ENCODE measurements around the gene DNAH10.

DNAH10 gene, protein sequence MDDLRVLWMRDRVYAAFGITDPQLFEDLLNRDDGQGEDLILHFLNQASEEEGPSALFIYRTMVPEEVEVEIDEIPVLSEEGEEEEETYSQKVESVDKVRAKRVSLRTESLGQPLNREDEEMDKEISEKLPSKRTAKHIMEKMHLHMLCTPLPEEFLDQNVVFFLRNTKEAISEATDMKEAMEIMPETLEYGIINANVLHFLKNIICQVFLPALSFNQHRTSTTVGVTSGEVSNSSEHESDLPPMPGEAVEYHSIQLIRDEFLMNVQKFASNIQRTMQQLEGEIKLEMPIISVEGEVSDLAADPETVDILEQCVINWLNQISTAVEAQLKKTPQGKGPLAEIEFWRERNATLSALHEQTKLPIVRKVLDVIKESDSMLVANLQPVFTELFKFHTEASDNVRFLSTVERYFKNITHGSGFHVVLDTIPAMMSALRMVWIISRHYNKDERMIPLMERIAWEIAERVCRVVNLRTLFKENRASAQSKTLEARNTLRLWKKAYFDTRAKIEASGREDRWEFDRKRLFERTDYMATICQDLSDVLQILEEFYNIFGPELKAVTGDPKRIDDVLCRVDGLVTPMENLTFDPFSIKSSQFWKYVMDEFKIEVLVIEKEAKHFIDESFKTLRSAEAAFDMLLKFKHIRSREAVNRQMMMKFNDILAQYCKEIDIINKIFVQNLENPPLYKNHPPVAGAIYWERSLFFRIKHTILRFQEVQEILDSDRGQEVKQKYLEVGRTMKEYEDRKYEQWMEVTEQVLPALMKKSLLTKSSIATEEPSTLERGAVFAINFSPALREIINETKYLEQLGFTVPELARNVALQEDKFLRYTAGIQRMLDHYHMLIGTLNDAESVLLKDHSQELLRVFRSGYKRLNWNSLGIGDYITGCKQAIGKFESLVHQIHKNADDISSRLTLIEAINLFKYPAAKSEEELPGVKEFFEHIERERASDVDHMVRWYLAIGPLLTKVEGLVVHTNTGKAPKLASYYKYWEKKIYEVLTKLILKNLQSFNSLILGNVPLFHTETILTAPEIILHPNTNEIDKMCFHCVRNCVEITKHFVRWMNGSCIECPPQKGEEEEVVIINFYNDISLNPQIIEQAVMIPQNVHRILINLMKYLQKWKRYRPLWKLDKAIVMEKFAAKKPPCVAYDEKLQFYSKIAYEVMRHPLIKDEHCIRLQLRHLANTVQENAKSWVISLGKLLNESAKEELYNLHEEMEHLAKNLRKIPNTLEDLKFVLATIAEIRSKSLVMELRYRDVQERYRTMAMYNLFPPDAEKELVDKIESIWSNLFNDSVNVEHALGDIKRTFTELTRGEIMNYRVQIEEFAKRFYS (N-terminal part only)

DNA sequence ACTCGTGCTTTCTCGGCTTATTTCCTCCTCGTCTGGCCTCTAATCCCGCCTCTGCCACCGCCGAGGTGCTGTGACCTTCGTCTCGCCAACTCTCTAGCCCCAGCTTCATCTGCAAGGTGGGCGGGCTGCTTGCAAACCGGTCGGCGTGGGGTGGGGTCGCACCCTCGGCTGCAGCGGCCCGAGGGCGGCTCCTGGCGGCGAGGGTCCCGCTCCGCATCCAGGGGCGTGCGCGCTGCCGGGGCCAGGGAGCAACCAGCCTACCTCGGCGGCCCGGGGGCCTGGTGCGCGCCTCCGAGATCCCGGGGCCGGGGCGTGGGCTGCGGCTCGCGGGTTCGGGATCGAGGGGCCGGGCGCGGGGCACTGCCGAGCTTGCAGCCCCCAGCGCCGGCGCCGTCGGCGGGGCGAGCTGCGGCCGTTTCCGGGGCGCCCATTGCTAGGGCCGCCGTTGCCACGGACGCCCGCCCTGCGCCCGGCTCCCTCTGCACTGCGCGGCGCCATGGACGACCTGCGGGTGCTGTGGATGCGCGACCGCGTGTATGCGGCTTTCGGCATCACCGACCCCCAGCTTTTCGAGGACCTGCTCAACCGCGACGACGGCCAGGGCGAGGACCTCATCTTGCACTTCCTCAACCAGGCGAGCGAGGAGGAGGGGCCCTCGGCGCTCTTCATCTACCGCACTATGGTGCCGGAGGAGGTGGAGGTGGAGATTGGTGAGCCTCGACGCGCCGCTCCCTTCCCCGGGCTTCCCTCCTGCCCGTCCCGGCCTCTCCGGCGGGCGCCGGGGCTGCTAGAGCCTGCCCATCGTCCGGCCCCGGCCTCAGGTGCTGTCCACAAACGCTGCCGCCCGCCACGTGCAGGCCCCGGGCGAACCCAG is at the start of gene DNAH10:
TSS of gene DNAH10 (plus strand) at position 461 of the 874 bp plus-strand sequence. CDS start at position 497, 36 bp downstream.
- peak; percentile 23 to 24 for DNase-seq

DNA sequence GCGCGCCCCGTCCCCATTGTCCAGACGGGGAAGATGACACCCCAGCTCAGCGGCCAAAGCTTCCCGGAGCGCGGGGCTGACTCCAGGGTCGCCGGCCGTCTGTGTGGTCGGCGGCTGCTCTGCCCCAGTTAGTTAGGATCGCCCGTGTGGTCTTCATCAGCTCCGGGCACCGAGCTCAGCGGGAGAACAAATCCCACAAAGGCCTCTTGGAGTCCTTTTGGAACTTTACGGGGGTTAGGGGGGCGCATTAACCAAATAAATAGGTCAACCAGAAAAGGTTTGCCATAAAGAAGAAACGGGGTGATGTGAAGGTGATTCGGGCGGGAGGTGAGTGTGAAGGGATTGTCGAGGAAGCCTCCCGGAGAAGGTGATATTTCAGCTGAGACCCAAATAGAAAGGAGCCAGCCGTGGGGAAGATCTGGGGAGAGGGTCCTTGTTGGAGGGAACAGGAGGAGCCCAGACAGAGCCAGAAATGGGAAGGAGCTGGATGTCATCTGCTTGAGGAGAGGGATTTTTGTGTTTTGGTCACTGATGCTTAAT is 49.3 kb upstream of the DNAH10 start:
- no peak for DNase-seq

DNA sequence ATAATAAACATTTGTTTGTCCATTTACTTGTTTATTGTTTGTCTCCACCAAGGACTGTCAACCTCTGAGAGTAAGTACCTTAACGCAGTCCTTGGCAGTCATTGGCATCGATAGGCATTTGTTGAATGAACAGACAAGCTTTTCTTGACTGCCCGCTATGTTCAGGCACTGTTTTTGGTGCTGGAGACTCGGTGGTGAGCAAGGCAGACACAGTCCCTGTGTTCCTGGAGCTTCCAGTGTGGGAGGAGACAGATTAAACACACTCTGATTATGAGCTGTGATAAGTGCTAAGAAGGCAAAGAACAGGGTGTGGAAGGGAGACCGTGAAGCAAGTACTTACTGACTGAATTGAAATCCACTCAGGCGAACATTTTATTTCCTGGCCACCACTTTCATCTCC is 48.7 kb upstream of the DNAH10 start:
- DNase-seq = no peak

DNA sequence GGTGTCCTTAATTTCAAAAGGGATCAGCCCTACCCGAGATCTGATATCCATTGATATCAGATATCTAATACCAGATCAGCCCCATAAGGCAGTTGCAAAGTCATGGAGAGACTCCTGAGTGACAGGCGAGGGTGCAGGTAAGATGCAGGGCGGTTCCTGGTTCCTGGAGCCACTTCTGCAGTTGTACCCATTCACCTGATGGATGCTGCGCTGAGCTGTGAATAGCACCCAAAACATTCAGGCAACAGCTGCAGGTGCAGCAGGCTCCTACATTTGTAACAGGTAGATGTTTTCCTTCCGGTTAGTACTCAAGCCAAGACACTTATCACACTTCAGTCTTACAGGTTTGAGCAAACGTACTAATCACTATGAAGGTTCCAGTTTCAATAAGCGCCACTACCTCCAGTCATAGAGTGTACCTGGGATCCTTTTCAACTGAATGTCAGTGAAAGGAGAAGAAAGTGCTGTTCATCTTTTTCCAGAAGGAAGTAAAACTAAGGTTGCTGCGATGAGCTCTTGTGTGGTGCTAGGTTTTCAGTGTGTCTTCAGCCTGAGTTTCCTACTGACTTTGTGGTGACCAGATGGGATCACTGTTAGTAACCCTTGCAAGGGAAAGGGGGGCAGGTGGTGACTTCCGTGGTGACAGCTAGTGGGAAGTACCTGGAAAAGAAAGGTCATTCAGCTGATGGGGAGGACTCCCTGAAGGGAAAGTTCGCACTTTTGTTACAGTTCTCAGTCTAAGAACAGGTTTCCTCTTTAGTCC is 48.1 kb upstream of the DNAH10 start:
- DNase-seq = peak; percentile 8 to 14

DNA sequence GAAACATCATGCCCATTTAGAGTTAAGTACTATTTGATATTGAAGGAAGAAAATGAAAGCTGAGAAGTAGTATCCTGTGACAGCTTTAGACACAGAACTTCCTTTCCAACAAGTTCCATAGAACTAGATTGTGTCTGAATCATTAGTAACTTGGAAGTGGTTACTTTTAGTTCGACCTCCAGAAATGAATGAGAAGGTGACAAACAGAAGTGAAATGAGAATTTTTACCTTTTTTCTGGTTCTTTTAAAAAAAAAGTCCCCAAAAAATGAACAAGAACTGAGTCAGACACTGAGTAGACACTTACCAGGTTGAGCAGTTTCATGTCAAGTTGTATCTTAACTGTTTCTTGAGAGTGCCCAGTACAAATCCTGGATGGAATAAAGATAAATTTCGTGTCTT is 46.9 kb upstream of the DNAH10 start:
- no peak for DNase-seq

DNA sequence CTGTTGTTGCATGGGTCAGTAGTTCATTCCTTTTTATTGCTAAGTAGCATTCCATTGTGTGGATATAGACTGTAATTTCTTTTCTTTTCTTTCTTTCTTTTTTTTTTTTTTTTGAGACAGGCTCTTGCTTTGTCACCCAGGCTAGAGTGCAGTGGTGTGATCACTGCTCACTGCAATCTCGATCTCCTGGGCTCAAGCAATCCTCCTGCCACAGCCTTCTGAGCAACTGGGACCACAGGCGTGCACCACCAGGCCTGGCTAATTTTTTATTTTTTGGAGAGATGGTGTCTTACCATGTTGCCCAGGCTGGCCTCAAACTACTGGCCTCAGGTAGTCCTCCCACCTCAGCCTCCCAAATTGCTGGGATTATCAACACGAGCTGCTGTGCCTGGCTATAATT is 44.8 kb upstream of the DNAH10 start:
- no peak for DNase-seq

DNA sequence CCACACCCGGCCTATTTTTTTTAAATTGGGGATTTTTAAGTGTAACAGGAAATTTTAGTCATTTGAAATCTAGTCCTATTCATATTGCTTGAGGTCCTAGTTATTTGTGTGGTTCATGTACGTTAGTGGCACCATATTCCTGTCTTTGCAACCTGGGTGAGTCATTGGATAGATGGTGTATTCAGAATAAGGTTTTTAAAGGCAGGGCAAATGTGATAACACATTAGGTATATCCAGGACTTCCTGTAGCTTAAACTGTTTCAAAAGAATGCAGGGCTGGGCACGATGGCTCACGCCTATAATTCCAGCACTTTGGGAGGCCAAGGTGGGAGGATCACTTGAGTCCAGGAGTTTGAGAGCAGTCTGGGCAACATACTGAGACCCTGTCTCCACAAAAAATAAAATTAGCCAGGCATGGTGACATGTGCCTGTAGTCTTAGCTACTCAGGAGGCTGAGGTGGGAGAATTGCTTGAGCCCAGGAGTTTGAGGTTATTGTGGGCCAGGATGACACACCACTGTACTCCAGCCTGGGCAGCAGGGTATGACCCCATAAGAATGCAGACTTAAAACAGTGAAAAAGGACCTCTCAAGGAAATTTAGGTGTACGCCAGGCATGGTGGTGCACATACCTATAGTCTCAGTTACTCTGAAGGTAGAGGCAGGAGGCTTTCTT is 41.8 kb upstream of the DNAH10 start:
- DNase-seq = no peak

DNA sequence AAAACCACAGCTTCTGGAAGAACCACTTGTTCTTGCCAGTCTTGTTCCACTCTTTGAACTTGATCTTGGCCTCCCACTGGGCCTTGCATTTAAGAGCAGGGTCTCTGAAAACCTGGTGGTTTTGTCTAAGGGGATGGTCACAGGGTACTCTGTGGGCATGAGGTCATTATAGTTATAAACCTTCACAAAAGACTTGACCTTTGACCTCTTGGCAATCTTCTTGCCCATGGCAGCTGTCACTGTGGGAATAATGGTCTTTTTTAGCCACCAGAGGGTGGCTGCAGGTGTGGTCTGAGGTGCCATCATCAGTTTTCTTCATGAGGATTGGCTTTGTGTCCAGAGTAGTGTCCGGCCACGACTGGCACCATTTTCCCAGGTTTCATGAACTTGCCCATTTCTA is 40.9 kb upstream of the DNAH10 start:
- DNase-seq = no peak

DNA sequence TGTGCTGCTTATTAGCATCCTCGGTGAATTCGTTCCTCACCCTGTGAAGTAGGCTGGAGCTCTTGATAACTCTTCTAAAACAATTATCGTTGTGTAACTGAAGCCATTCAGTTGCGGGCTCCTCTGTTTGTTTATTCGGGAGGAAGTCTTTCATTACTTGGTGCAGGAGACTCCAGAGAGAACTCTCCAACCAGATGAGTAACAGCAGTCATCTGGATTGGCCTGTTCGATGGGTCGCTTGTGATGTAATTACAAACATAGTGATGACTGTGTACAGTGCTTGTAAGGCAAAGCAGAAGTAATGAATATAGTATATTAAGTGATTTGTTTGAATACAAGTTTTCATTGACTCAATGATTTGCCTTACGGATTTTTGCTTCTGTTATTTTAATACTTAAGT is 39.1 kb upstream of the DNAH10 start:
- DNase-seq = no peak

DNA sequence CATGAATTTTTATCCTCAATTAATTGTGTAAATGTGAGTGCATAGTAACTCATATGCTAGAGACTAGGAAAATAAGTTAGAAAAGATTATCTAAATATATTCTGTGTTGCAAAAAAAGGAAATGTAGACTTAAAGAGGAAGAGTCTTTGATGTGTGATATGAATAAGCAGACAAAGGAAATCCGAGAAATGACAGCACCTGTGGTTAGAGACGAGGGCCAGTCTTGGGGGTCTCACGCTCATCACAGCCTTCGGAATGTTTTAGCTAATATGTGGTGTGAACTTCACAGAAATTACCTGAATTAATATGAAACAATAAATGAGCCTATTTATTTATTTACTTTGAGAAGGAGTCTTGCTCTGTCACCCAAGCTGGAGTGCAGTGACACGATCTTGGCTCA is 38.3 kb upstream of the DNAH10 start:
- DNase-seq = no peak

DNA sequence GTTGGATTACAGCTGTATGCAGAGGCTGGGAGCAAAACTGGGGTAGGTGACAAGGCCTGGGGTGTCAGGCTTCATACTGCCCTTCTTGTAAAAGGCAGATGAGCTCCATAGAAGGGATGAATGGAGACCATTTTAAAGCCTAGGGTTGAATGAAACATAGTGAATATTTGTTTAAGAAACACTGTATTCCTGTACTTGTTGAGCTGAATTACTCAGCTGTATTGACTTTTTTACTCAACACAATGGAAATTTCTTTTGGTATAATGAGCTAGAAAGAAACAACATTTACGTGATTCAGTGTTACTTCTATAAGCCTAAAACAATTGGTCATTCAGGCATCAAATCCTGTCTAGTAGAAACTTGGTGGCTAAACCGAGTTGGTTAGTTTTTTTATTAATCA is 35.9 kb upstream of the DNAH10 start:
- no peak for DNase-seq

DNA sequence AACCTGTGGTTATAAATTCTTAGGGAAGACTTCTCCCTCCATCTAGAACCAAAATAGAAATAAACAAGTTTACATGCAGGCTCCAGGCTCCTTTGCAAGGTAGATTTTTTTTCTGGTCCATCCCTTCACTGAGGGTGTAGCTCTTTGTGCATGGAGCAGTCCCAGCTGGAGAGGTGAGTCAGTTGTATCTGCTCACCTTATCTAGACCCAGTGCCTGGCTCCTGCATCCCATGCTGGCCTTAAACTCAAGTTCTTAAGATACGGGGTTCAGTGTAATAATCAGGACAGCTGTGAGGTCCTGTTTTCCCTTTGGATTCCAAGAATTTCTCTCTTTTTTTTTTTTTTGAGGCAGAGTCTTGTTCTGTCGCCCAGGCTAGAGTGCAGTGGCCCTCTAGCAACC is 35.1 kb upstream of the DNAH10 start:
- DNase-seq = no peak

DNA sequence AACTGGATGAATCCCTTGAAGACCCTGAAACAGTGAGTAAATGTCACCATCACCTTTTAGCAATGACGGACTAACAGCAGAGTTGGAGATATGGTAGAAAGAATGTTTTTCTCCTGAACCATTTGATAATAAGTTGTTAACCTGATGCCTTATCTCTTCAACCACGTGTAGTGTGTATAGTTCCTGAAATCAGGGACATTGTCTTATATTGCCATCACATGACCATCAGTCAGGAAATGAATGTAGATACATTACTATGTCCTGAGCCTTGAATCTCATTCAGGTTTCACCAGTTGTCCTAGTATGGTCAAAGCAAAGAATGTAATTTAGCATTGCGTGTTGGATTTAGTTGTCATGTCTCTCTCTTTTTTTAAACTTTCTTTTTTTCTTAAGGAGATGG is 34.2 kb upstream of the DNAH10 start:
- no peak for DNase-seq

DNA sequence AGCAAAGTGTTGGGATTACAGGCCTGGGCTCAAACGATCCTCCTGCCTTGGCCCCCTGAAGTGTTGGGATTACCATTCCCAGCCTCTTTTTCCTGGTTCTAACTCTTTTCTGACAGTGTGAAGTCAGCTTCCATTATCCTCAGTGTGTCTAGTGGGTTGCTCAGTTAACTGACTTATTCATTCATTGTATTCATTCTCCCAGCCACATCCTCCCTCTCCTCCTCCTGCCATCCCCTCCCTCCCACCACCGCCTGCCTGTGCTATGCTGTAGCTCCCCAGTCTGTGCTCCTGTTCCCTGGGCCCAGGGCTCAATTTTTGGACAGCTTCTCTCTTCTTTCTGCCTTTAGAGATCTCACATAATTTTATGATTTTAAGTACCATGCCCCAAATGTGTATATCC is 30.5 kb upstream of the DNAH10 start:
- DNase-seq = no peak

DNA sequence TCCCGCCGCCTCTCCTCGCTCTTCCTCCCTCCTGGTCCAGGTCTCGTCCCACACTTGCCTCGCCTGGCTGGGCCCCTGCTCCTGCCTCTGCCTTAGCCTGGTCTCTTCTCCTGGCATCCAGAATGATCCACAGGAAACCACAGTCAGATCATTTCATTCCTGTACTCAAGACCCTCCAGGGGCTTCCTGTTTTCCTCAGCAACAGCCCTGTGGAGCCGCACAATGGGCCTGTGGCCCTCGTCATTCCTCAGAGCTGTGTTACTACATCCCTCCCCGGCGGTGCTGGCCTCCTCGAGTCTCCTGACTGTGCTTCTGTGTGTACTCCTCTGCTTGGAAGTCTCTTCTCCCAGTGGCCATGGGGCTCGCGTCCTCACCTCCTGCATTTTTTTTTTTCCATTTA is 29.9 kb upstream of the DNAH10 start:
- no peak for DNase-seq

DNA sequence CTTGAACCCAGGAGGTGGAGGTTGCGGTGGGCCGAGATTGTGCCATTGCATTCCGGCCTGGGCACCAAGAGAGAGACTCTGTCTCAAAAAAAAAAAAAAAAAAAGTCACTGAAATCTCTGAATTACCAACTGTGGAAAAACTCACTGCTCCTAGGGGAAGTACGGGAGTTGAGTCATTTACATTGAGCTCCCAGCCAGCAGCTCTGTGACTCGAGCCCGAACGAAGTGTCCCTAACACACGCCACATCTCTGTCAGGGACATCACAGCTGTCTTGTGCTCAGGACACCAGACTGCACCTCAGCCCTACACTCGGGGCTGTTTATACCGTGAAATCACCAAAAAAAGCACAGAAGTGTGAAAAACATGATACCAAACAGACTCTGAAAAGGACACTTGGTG is 28.9 kb upstream of the DNAH10 start:
- DNase-seq = no peak

DNA sequence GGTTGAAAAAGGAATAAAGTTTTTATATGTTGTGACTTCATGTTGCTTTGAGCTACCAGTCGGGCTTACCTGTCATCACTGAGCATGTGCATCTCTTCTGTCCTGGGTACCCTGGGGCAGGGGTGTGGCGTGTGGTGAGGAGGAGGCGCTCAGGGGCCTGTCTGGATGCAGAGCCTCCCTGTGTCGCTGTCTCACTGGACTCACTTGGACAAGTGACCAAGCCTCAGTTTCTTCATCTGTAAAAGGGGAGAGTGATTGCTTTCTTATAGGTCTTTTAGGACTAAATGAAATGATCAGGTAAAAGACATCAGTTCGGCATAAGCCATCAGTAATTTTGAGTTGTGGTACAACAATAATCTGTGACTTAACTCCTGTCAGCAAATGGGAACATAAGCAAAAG is 27.8 kb upstream of the DNAH10 start:
- no peak for DNase-seq

DNA sequence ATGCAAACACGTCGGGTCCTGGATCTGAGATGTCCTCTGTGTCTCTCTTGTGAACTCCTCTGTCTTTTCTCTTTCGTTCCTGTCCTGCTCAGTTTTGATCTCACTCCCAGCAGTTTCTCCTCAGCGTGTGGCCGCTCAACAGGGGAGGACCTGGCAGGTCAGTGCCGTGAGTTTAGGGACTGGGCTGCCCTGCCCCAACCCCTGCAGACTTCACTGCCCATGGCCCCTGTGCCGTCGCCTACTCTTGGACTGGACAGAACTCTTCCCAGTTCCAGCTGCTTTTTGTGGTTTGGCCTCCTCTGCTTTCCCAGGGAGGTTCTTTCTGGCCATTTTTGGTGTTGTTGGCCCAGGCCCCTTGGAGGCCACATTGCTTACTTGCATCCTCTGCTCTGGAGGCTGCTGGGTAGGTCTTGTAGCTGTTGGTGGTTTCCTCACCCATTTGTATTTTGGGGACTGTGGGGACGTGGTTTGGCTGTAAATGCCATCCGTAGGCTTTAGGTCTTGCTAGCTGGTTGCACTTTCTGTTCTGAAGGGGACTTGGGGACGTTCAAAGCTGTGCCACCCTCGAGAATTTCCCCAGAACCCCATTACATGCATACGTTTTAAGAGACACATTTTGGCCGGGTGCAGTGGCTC is 20.0 kb upstream of the DNAH10 start:
- no peak for DNase-seq

DNA sequence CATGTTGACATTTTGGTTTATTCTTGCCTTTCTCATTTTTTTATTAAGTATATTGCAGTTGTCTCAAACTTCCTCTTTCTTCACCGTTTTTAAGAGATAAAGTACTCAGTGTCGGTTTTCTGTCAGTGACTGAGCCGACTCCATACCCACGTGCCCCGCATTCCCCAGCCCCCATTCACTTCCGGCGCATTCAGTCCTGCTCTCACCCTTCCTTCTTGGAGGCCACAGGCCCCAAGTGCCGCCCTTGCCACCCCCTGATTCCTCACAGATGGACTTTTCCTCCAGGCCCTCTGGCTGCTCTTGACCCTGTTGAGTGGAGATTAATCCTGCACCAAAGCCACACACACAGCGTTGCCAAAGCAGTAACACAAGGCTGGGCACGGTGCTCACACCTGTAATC is 19.1 kb upstream of the DNAH10 start:
- no peak for DNase-seq

DNA sequence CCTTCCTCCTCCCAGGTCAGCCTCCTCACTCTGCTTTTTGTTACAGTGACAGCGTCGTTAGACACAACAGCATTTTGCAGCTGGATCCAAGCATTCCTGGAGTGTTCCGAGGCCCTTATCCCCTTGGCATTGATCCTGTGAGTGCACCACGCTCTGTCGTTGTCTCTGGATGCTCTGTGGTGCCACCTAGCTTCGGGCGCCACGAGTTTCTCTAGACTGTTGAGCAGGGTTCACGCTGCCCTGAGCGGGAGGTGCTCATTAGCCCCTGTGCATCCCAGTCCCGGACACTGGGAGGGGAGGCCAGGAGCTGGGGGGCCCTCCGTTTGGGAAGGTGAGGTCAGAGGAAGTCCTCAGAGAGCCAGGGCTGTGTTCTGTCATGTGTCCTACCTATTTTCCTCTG is 17.3 kb upstream of the DNAH10 start:
- DNase-seq = no peak
